GM20000 (cell line): ENCODE data around the gene LSM12.
"Not testable (repeated sequence)": the region's sequence is repeated elsewhere in the genome, so short reads cannot be mapped to it uniquely, and the experiment has no call there.

Experiments
- DNase-seq: peaks from one replicate; pipeline ENCODE4 v3.0.0; 2012; ENCODE audit warnings: low spot score
- TF ChIP-seq, protein P1 (sequence below): IDR thresholded peaks from 2 replicates; pipeline ENCODE4 v1.5.1; 2012; ENCODE audit warnings: mild to moderate bottlenecking, control low read depth; ENCODE audit errors: extremely low read depth, missing control alignments

Gene LSM12

DNA sequence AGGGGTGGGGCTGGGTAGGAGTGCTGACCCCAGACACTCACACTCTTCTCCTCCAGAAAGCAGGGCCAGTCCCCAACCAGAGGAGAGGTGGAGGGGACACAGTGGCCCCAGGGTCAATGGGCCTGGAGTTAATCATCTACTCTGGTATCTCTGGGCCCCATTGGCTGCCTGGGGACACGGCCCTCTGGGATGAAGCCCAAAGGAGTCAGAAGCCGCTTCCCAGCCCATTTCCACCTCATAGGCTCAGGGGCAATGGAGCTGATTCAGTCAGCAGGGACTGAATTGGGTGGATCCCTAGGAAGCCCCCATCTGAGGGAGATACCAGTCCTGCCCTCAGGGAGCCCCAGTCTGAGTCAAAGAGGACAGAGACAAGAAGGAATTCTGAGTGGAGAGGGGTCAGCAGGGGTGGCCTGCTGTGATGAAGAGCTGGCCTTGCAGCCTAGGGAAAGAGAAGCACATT, 65.0 kb downstream of the LSM12 start:
- TF ChIP-seq, protein P1, sequence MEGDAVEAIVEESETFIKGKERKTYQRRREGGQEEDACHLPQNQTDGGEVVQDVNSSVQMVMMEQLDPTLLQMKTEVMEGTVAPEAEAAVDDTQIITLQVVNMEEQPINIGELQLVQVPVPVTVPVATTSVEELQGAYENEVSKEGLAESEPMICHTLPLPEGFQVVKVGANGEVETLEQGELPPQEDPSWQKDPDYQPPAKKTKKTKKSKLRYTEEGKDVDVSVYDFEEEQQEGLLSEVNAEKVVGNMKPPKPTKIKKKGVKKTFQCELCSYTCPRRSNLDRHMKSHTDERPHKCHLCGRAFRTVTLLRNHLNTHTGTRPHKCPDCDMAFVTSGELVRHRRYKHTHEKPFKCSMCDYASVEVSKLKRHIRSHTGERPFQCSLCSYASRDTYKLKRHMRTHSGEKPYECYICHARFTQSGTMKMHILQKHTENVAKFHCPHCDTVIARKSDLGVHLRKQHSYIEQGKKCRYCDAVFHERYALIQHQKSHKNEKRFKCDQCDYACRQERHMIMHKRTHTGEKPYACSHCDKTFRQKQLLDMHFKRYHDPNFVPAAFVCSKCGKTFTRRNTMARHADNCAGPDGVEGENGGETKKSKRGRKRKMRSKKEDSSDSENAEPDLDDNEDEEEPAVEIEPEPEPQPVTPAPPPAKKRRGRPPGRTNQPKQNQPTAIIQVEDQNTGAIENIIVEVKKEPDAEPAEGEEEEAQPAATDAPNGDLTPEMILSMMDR = no peak
- no peak for DNase-seq

- no peak for DNase-seq
- TF ChIP-seq, protein P1 = no peak
Observed at GRCh38 chr17:44000871-44001460, 65.5 kb downstream of the LSM12 start.

GRCh38 chr17:44000141-44000860, 66.2 kb downstream of the LSM12 start:
- TF ChIP-seq, protein P1 = no peak
- DNase-seq = no peak

DNA sequence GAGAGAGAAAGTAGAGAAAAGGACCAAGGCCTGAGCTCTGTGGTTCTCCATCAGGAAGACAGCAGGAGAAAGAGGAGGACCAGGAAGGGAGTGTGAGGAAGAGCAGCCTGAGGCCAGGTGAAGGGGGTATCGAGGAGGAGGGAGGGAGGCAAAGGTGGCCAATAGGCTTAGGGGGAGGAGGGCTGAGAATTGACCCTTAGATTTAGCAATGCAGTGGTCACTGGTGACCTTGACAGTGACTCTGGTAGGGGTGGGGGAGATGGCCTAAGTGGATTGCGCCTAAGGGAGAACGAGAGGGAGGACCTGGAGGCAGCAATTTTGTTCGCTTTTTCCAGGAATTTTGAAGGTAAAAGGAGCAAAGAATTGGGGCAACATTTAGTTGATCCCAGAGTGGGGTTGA, 67.4 kb downstream of the LSM12 start:
- no peak for DNase-seq
- TF ChIP-seq, protein P1 = no peak

- DNase-seq = no peak
- TF ChIP-seq, protein P1 = no peak
Observed at GRCh38 chr17:43998552-43998951, 67.9 kb downstream of the LSM12 start.

GRCh38 chr17:43997180-43997579, 69.3 kb downstream of the LSM12 start:
- DNase-seq = not testable (repeated sequence)

GRCh38 chr17:43995150-43995471, 71.4 kb downstream of the LSM12 start:
- TF ChIP-seq, protein P1 = no peak
- DNase-seq = no peak
